T1000 (cell line): ENCODE data around the gene PALM3.
"Not testable (repeated sequence)": the region's sequence is repeated elsewhere in the genome, so short reads cannot be mapped to it uniquely, and the experiment has no call there.

Experiments
- DNase-seq: peaks from one replicate; lab custom pipeline; 2025; ENCODE audit warnings: mixed read lengths; lab: John Stamatoyannopoulos, UW

Gene PALM3

GRCh38 chr19:14059652-14060155, 2.2 kb downstream of the PALM3 start:
- DNase-seq = no peak

- DNase-seq = no peak
Measured at GRCh38 chr19:14059093-14059480, 2.8 kb downstream of the PALM3 start.

- DNase-seq = no peak
Measured at GRCh38 chr19:14058182-14059092, 3.4 kb downstream of the PALM3 start.

GRCh38 chr19:14056741-14057356, 5.0 kb downstream of the PALM3 start:
- DNase-seq = no peak

- DNase-seq = no peak
Measured at GRCh38 chr19:14056069-14056666, 5.7 kb downstream of the PALM3 start.

GRCh38 chr19:14055396-14055795, 6.5 kb downstream of the PALM3 start:
- DNase-seq = no peak

- no peak for DNase-seq
Measured at GRCh38 chr19:14054721-14055120, 7.2 kb downstream of the PALM3 start.

GRCh38 chr19:14054099-14054498, 7.8 kb downstream of the PALM3 start:
- DNase-seq = no peak

- no peak for DNase-seq
Measured at GRCh38 chr19:14053500-14053899, 8.4 kb downstream of the PALM3 start.

- DNase-seq = no peak
Measured at GRCh38 chr19:14053032-14053431, 8.8 kb downstream of the PALM3 start.

GRCh38 chr19:14052470-14052869, 9.4 kb downstream of the PALM3 start:
- DNase-seq = no peak

GRCh38 chr19:14051980-14052379, 9.9 kb downstream of the PALM3 start:
- DNase-seq = no peak

- not testable (repeated sequence) for DNase-seq
Measured at GRCh38 chr19:14050961-14051360, 10.9 kb downstream of the PALM3 start.

GRCh38 chr19:14050512-14050911, 11.4 kb downstream of the PALM3 start:
- DNase-seq = no peak

GRCh38 chr19:14048443-14049153, 13.3 kb downstream of the PALM3 start:
- peak; percentile 44 for DNase-seq

- DNase-seq = not testable (repeated sequence)
Measured at GRCh38 chr19:14047866-14048265, 14.0 kb downstream of the PALM3 start.

- not testable (repeated sequence) for DNase-seq
Measured at GRCh38 chr19:14042659-14043608, 18.9 kb downstream of the PALM3 start.

- DNase-seq = no peak
Measured at GRCh38 chr19:14039181-14039580, 22.7 kb downstream of the PALM3 start.

- DNase-seq = no peak
Measured at GRCh38 chr19:14035706-14036105, 26.2 kb downstream of the PALM3 start.

GRCh38 chr19:14035159-14035558, 26.7 kb downstream of the PALM3 start:
- DNase-seq = not testable (repeated sequence)

- no peak for DNase-seq
Measured at GRCh38 chr19:14033946-14034345, 27.9 kb downstream of the PALM3 start.
